Upper lobe of left lung (tissue), 6 donors: ENCODE results near the gene METTL4. TPM values are rescaled to one million over a fixed set of nuclear protein-coding genes. Genes with fewer than 3 reads are reported as not detected.

ENCODE experiments used
- ATAC-seq, 2 donors: fragments of 200-7000 bp; cut with Tn5 transposase; one replicate each; pipeline ENCODE4 v1.9.1; 2022; ENCODE audit warnings: mild to moderate bottlenecking in 2 of 2, moderate library complexity in 2 of 2; ENCODE audit not compliant: low FRiP score in 2 of 2
- DNase-seq, 2 donors: peaks; one replicate each; pipeline ENCODE4 v3.0.0-alpha.2; 2019 to 2020
- H3K27ac ChIP-seq, 4 donors: fragments of 200-600 bp; sonication (generic); one replicate each; pipeline ENCODE4 v1.5.1; 2016 to 2019
- H3K27me3 ChIP-seq, 4 donors: fragments of 200-600 bp; sonication (generic); one replicate each; pipeline ENCODE4 v1.5.1; 2017 to 2019
- H3K36me3 ChIP-seq, 4 donors: fragments of 200-600 bp; sonication (generic); one replicate each; pipeline ENCODE4 v1.5.1; 2016 to 2019
- H3K4me1 ChIP-seq, 4 donors: fragments of 200-600 bp; sonication (generic); one replicate each; pipeline ENCODE4 v1.5.1; 2018 to 2019
- H3K4me3 ChIP-seq, 4 donors: fragments of 200-600 bp; sonication (generic); one replicate each; pipeline ENCODE4 v1.5.1; 2017 to 2019; ENCODE audit warnings: mild to moderate bottlenecking in 2 of 4, moderate library complexity in 1 of 4
- H3K9me3 ChIP-seq, 4 donors: fragments of 200-600 bp; sonication (generic); one replicate each; pipeline ENCODE4 v1.5.1; 2018 to 2019
- CTCF ChIP-seq, 6 experiments: fragments of 450-650 bp in 4 of 6; fragments of 200-600 bp in 2 of 6; sonication (generic) in 2 of 6; IDR thresholded peaks; one replicate each; pipeline ENCODE4 v1.5.1; 2016 to 2019; ENCODE audit warnings: antibody characterized with exemption in 6 of 6
- EP300 ChIP-seq, 4 donors: sonication (generic); formaldehyde crosslinking; IDR thresholded peaks; one replicate each; pipeline ENCODE4 v1.5.1; 2017; ENCODE audit warnings: antibody characterized with exemption in 4 of 4, control low read depth in 2 of 4
- POLR2A ChIP-seq, 4 donors: fragments of 450-650 bp; IDR thresholded peaks; one replicate each; pipeline ENCODE4 v1.5.1; 2016 to 2017; ENCODE audit warnings: antibody characterized with exemption in 4 of 4, mild to moderate bottlenecking in 2 of 4
- POLR2AphosphoS5 ChIP-seq, 2 donors: sonication (generic); formaldehyde crosslinking; IDR thresholded peaks; one replicate each; pipeline ENCODE4 v1.5.1; 2017; ENCODE audit warnings: antibody characterized with exemption in 2 of 2
- WGBS, 2 donors: methylation state at CpG; one replicate each; pipeline ENCODE4 v1.1.5; 2017 to 2018; 5-methylcytosine and 5-hydroxymethylcytosine counted together
- small RNA-seq, 4 donors: library from RNA; depleted of rRNA; stranded (forward); fragments of <200 nt; gene quantifications; one replicate each; pipeline ENCODE3, GENCODE V24; 2016
- total RNA-seq, 6 donors: library from RNA; depleted of rRNA in 4 of 6; stranded (reverse); fragments of >200 nt in 4 of 6; gene quantifications; one replicate each; pipeline versions ENCODE4 v1.1.0 to v1.2.1, GENCODE V29; 2016 to 2021
- donor health status: DM: no; HTN: no; CAD: no; lungs with moderate emphysema.
- donor health status: DM: no; HTN: yes; CAD: no; lungs with severe emphysema.

Gene METTL4
- total RNA-seq, 6 donors from 2014 or later, result 2.7 to 11.2 (median 4.8) TPM

GRCh38 chr18:2497797-2498196 is 73.5 kb downstream of the METTL4 start:
- no peak overlapping the region for H3K4me3 ChIP-seq
- no peaks in the 10 kb centered on the region for H3K9me3 ChIP-seq
- ATAC-seq, result no peak
- WGBS, 2 donors, result 70 to 77% methylated on average over 3 of the region's 3 CpGs
- H3K27ac ChIP-seq, result no peak overlapping the region
- no peaks in the 10 kb centered on the region for H3K4me1 ChIP-seq
- no peak for DNase-seq
- no peak for TF ChIP-seq POLR2AphosphoS5 (IDR thresholded peaks at IDR 0.05)
- TF ChIP-seq CTCF (IDR thresholded peaks at IDR 0.05), result no peak
- TF ChIP-seq EP300 (IDR thresholded peaks at IDR 0.05), result no peak
- no peak for TF ChIP-seq POLR2A (IDR thresholded peaks at IDR 0.05)
- no peaks in the 10 kb centered on the region for H3K36me3 ChIP-seq
- H3K27me3 ChIP-seq, result no peaks in the 10 kb centered on the region

- Histone ChIP-seq H3K27ac (no peak overlapping the region), H3K4me3 (no peak overlapping the region), H3K9me3 (no peaks in the 10 kb centered on the region), H3K36me3 (no peaks in the 10 kb centered on the region), H3K4me1 (no peaks in the 10 kb centered on the region), H3K27me3 (no peaks in the 10 kb centered on the region)
- ATAC-seq, result no peak
- TF ChIP-seq CTCF (IDR thresholded peaks at IDR 0.05) (no peak), POLR2AphosphoS5 (IDR thresholded peaks at IDR 0.05) (no peak), EP300 (IDR thresholded peaks at IDR 0.05) (no peak), POLR2A (IDR thresholded peaks at IDR 0.05) (no peak)
- no peak for DNase-seq
- 74 to 94% methylated on average over 1 of the region's 1 CpG for WGBS, 2 donors
Observed at GRCh38 chr18:2495381-2495780, 75.9 kb downstream of the METTL4 start.

GRCh38 chr18:2494921-2495320 is 76.4 kb downstream of the METTL4 start:
- Histone ChIP-seq H3K4me1 (no peaks in the 10 kb centered on the region), H3K9me3 (no peaks in the 10 kb centered on the region), H3K27ac (no peak overlapping the region), H3K4me3 (no peak overlapping the region), H3K36me3 (no peaks in the 10 kb centered on the region), H3K27me3 (no peaks in the 10 kb centered on the region)
- TF ChIP-seq POLR2A (IDR thresholded peaks at IDR 0.05) (no peak), EP300 (IDR thresholded peaks at IDR 0.05) (no peak), POLR2AphosphoS5 (IDR thresholded peaks at IDR 0.05) (no peak), CTCF (IDR thresholded peaks at IDR 0.05) (no peak)
- ATAC-seq (no peak), DNase-seq (no peak)
- 70 to 71% methylated on average over 4 of the region's 4 CpGs for WGBS, 2 donors

Small RNAs within 50 kb of the gene (small RNA-seq; reads per million reads assigned to genes)
- gene RF00019 (0 reads per million in 4 donors), gene RF01233 (0 reads per million in 4 donors)

Other genes with a start within 250 kb of the METTL4 start
- 1 to 10 TPM in 5 of 6 donors, under 1 TPM in 1; 0.89 to 1.8 (median 1.4) TPM for gene NDC80, start 52 bp upstream of the METTL4 start, total RNA-seq
- gene SMCHD1, start 84.2 kb upstream of the METTL4 start, total RNA-seq, result 100 to 1,000 TPM in 2 of 6 donors, 10 to 100 TPM in 4; 39.2 to 157 (median 58.9) TPM